Non-pigmented ciliary epithelial cell (primary cell): ENCODE measurements around the gene SIGLEC12.

Source experiments
- DNase-seq: peaks from one replicate; pipeline ENCODE4 v3.0.0-alpha.2; 2010; ENCODE audit warnings: low read depth

The SIGLEC12 gene

GRCh38 chr19:51501594-51502263 is at the start of gene SIGLEC12:
Gene SIGLEC12 (minus strand): TSS chr19:51501800. CDS start chr19:51501733, 67 bp downstream.
- DNase-seq, result no peak

DNA sequence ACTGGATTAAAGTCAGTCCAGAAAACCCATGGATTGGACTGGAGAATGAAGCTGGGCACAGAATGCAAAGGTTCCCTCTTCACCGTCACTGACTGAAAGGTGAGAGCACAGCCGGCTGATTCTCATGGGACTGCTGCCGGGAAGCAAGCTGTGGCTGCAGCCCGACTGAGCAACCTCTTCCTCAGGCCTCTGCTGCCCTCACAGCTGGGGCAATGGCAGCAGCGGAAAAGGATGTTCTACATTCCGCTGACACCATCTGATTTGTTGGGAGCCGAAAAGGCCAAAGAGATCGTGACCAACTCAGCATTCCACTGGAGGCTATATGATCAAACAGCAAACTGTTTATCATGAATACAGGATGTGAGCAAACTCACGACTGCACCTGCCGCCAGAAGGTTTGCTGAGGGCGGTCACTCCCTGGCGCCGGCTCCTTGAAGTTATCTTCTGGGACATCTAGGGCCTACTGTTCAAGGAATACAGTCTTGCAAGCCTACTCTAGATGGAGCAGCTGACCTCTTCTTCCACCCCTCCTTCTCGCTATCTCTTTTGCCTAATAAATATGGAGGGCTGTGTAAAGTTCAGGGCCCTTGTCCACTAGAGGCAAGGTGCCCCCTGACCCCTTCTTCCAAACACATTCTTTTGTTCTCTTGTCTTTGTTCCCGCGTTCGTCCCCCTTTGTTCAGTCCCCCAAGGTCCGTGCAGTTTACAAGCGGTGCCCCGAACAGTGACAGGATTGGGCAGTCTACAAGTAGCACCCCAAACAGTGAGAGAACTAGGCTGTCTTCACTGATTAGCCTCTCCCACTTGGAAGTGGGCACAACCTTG is 49.5 kb upstream of the SIGLEC12 start:
- DNase-seq, result no peak

DNA sequence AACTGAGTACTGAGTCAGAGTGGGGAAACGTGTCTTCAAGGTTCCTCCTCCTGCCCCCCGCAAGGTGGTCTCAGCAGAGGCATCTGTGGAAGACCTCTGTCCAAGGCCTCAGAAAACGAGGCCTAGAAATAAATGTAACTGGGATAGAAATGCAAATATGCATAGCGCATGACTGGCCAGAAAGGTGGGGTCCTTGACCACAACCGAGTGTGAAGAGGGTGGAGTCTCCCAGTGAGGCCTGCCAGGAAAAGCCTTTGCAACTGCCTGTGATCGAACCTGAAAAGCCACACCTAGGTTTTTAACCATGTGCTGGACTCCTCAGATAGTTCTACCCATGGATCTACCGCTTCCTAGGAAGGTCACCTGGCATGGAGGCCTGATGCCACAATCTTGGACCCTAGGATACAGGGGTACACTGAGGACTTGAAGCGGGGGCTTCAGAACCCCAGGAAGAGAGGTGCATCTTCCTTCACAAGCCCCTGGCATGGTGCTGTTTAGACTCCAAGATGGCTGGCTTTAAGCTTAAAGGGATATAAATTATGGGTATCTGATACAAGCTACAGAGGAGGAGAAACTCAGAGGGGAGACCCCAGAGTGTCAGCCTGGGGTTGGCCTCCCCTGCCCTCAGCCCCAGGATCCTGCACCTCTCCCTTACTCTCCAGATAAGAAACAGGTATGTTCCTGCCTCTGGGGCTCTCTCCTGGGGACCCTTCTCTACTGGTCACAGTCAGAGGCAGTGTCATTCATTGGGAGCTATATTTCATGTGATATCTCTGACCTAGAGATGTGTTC is 48.1 kb upstream of the SIGLEC12 start:
- no peak for DNase-seq

GRCh38 chr19:51548891-51549305 is 47.3 kb upstream of the SIGLEC12 start:
- DNase-seq, result no peak

GRCh38 chr19:51548213-51548651 is 46.6 kb upstream of the SIGLEC12 start:
- DNase-seq, result no peak

GRCh38 chr19:51547397-51548212 is 46.0 kb upstream of the SIGLEC12 start:
- DNase-seq, result no peak

- peak; percentile 15 for DNase-seq
These were observed 45.2 kb upstream of the SIGLEC12 start for GRCh38 chr19:51546650-51547396.

DNA sequence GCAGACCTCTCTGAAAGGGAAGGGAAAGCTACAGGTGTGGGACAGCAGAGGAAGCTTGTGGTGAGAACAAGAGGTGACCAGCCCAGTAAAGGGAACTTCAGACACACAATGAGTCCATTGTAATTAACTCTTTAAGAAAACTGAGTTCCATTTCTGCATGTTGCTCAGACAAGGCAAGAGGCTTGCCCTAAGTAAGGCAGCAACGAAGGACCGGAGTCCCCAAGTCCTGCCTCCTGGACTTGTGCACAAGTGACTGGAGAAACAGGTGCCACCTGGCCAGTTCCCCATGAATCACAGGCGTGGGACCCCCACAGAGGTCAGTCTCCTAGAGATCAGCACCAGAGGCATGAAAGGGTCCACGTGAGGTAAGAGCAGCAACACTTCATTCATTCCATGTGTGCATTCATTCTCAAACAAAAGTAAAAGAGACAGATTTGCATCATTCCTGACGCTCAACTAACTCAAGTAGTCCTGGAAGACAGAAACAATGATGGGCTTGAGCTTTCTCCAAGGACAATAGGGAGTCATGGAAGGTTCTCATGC is 44.6 kb upstream of the SIGLEC12 start:
- DNase-seq, result no peak

- no peak for DNase-seq
These were observed 42.4 kb upstream of the SIGLEC12 start for GRCh38 chr19:51544038-51544437.

DNA sequence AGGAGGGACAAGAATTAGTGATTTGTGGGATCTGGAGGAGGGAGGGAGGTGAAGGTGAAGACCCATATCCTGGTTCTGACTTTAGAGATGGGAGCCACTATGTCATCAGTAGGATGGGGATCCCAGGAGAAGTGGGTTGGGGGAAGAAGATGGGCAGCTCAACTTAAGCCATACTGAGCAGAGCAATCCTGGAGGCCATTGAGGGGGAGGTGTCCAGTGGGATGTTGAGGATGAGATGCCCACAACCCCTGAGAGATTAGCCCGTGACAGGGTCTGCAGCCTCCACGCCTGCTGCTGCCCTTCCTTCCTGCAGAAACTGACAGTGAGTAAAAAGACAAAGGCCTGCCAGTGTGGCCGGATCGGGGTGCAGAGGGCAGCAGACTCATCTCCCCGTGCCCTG is 41.1 kb upstream of the SIGLEC12 start:
- no peak for DNase-seq

DNA sequence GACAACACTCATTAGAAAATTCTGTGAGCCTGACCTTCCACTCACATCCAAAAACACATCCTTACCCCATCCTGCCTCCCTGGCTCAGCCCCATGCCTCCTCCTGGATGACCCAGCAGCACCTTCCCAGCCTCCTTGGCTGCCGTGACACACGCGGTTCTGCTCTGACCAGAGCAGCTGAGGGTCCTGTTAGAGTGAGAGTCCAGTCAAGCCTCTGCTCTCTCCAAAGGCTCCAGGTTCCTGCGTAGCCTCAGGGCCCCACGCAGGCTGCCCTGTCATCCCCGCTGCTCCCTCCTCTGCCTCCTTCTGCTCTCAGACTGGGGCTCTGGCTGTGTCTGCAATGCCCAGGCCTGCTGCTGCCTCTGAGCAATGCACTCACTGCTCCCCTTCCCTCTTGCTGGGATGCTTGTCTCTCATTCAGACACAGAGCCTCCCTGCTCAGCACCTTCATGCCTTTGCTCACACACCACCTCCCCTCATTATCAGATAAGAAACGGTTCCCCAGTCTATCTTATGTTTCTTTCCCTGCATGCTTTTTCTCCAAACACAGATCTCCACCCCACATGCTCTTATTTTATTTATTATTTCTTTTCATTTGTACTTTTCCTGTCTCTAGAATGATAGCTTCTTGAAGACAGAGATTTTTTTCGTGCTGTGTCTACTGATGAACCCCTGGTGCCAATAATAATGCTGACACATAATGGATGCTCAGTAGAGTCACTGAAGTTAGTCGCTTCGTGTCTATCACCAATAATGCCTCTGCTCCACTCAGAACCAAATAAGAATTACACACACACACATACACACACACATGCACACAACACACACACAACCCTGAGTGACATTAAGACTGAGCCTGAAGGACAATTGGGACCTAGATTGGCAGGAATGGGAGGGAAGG is 40.1 kb upstream of the SIGLEC12 start:
- DNase-seq, result no peak

- no peak for DNase-seq
These were observed 38.3 kb upstream of the SIGLEC12 start for GRCh38 chr19:51539821-51540366.

DNA sequence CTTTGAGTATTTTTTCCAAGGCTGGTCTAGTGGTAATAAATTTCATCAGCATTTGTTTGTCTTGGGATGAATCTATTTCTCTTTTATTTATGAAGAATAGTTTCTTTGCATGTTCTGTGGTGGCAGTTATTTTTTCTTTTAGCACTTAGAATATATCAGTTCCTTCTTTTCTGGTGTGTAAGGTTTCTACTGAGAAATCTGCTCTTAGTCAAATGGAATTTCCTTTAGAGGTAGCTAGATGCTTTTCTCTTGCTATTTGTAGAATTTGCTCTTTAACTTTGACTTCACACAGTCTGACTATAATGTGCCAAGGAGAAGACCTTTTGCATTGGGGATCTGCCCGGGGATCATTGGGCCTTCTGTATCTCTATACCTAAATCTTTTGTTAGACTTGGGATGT is 33.9 kb upstream of the SIGLEC12 start:
- no peak for DNase-seq

DNA sequence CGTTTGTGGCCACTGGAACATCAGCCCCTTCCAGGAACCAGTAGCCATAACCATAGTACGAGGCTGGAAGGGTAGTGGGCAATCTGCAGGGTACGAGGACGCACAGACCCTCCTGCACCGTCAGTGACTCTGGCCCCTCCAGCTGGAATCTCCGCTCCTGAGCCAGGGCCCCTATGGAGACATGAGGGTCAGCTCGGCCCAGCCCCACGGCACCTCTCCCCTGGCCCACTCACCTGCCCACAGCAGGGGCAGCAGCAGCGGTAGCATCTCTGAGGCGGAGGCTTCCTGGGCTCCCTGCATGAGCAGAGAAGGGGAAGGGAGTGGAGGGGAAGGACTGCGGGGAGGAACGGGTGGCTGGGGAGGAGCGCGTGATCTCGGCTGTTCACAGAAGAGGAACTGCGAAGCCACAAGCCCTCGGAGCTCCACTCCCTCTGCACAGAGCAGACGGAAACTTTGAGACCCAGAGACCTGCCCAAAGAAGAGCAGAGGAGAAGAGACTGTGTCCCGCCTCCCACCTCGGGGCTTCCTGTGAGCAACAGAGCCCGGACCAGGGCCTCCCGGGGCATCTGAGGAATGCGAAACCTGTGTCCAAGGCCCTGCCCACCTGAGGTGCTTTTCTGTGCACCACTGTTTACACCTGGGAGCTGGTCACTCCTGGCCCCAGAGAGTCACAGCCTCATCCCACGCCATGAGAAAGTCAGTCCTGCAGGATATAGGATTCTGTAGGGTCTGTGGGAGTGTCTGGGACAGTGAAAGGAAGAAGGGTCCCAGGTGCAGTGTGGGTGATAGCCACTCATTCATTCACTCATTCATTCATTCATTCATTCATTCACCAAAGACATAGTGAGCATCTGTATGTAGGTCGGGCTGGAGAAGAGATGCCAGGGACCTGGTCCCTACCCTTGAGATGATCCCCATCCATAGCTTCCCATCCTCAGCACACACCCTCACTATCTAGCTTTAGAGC is 30.0 kb upstream of the SIGLEC12 start, which contains the start of gene SIGLEC6:
Gene SIGLEC6, minus strand, starts transcription at position 322 of the 967 bp plus-strand sequence. Its CDS starts 22 bp downstream, at position 300.
- no peak for DNase-seq

DNA sequence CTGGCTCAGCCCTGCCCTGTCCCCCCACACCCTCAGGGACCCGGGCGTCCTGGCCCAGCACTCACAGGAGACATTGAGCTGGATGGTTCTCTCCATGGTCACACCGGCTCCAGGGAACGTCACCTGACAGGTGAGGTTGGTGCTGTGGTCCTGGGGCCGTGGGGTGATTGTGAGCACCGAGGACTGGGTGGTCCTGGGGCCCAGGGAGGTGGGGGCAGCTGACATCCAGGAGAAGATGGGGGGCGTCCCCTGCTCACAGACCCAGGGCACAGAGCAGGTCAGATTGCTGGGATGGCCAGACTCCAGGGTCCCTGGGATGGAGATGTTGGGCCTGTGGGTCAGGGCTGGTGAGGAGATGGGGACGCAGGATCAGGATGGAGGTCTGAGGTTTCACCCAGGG is 29.0 kb upstream of the SIGLEC12 start:
- no peak for DNase-seq

- no peak for DNase-seq
These were observed 27.7 kb upstream of the SIGLEC12 start for GRCh38 chr19:51529301-51529700.

DNA sequence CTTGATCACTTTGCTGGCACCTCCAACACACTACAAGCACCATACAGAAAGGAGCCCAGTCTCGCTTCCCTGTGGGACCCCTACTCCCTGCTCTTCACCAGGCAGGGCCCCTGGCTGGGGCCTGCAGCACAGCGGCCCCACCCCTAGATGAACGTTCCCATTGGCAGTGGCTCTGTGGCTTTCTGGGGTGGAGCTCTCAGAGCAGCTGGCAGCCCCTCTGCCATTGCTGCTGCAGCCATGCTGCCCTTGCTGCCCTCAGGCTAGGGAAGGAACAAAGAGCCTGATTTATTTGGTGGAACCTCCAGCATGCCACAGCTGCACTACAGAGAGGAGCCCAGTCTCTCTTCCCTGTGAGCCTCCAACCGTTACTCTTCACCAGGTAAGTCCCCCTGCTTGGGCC is 24.1 kb upstream of the SIGLEC12 start:
- no peak for DNase-seq

- no peak for DNase-seq
These were observed 23.2 kb upstream of the SIGLEC12 start for GRCh38 chr19:51524666-51525264.
